Tibial nerve (tissue), 4 donors: ENCODE measurements around the gene HOXB2. TPM values are rescaled to one million over a fixed set of nuclear protein-coding genes. Genes with fewer than 3 reads are reported as not detected.

Experiments
- DNase-seq, 2 donors: peaks; one replicate each; pipeline ENCODE4 v3.0.0-alpha.2; 2019; ENCODE audit warnings: low spot score in 2 of 2
- H3K27ac ChIP-seq, 4 donors: fragments of 200-600 bp; sonication (generic) in 3 of 4; one replicate each; pipeline ENCODE4 v1.5.1; 2017 to 2019; ENCODE audit warnings: mild to moderate bottlenecking in 1 of 4
- H3K27me3 ChIP-seq, 2 donors: fragments of 200-600 bp; sonication (generic) in 1 of 2; one replicate each; pipeline versions ENCODE4 v1.5.1 to v1.6.0; 2017 to 2019
- H3K36me3 ChIP-seq, 3 donors: fragments of 200-600 bp; sonication (generic); one replicate each; pipeline ENCODE4 v1.5.1; 2018 to 2019
- H3K4me1 ChIP-seq, 4 donors: fragments of 200-600 bp; sonication (generic) in 3 of 4; one replicate each; pipeline ENCODE4 v1.5.1; 2017 to 2019
- H3K4me3 ChIP-seq, 4 donors: fragments of 200-600 bp; sonication (generic) in 3 of 4; one replicate each; pipeline ENCODE4 v1.5.1; 2017 to 2019; ENCODE audit warnings: mild to moderate bottlenecking in 1 of 4, moderate library complexity in 1 of 4
- H3K9me3 ChIP-seq, 4 donors: fragments of 200-600 bp; sonication (generic) in 3 of 4; one replicate each; pipeline ENCODE4 v1.5.1; 2017 to 2019
- CTCF ChIP-seq, 5 experiments: fragments of 200-600 bp in 3 of 5; fragments of 450-650 bp in 2 of 5; sonication (generic) in 3 of 5; IDR thresholded peaks; one replicate each; pipeline ENCODE4 v1.5.1; 2016 to 2019; ENCODE audit warnings: antibody characterized with exemption in 5 of 5, mild to moderate bottlenecking in 3 of 5, moderate library complexity in 2 of 5
- EP300 ChIP-seq, 2 donors: sonication (generic); formaldehyde crosslinking; IDR thresholded peaks; one replicate each; pipeline ENCODE4 v1.6.1; 2017; ENCODE audit warnings: antibody characterized with exemption in 2 of 2, mild to moderate bottlenecking in 1 of 2
- POLR2A ChIP-seq, 2 donors: fragments of 450-650 bp; IDR thresholded peaks; one replicate each; pipeline ENCODE4 v1.6.1; 2017; ENCODE audit warnings: antibody characterized with exemption in 2 of 2, mild to moderate bottlenecking in 2 of 2, moderate library complexity in 2 of 2
- WGBS, 2 donors: methylation state at CpG; one replicate each; pipeline ENCODE4 v1.1.5; 2018; 5-methylcytosine and 5-hydroxymethylcytosine counted together
- total RNA-seq, 4 donors: library from RNA; depleted of rRNA; stranded (reverse); fragments of >200 nt; gene quantifications; one replicate each; pipeline ENCODE4 v1.1.0, GENCODE V29; 2016

The HOXB2 gene
- total RNA-seq, 4 donors from 2014 or later: 6.9 to 29.3 (median 19.2) TPM

- Histone ChIP-seq H3K4me1 (peaks cover 0 to 8% (median 0%) of the 10 kb centered on the region in 4 donors), H3K36me3 (no peaks in the 10 kb centered on the region), H3K27me3 (peaks cover 0 to 86% of the 10 kb centered on the region in 2 donors), H3K9me3 (no peaks in the 10 kb centered on the region), H3K27ac (no peak overlapping the region), H3K4me3 (no peak overlapping the region)
- no peak for DNase-seq
- 26 to 30% methylated on average over 8 of the region's 8 CpGs for WGBS, 2 donors
- TF ChIP-seq CTCF (IDR thresholded peaks at IDR 0.05) (no peak), POLR2A (IDR thresholded peaks at IDR 0.05) (no peak), EP300 (IDR thresholded peaks at IDR 0.05) (no peak)
These were observed 22.8 kb downstream of the HOXB2 start for GRCh38 chr17:48522031-48522653.

- Histone ChIP-seq H3K27ac (no peak overlapping the region), H3K9me3 (no peaks in the 10 kb centered on the region), H3K4me3 (no peak overlapping the region), H3K4me1 (peaks cover 0 to 4% (median 0%) of the 10 kb centered on the region in 4 donors), H3K27me3 (peaks cover 0 to 86% of the 10 kb centered on the region in 2 donors), H3K36me3 (no peaks in the 10 kb centered on the region)
- TF ChIP-seq POLR2A (IDR thresholded peaks at IDR 0.05) (no peak), EP300 (IDR thresholded peaks at IDR 0.05) (no peak), CTCF (IDR thresholded peaks at IDR 0.05) (no peak)
- DNase-seq: no peak
- WGBS, 2 donors: 51 to 58% methylated on average over 1 of the region's 1 CpG
These were observed 24.3 kb downstream of the HOXB2 start for GRCh38 chr17:48520631-48521079.

GRCh38 chr17:48519427-48519826, 25.5 kb downstream of the HOXB2 start:
- Histone ChIP-seq H3K4me1 (peaks cover 0 to 4% (median 0%) of the 10 kb centered on the region in 4 donors), H3K27ac (no peak overlapping the region), H3K4me3 (no peak overlapping the region), H3K9me3 (no peaks in the 10 kb centered on the region), H3K36me3 (no peaks in the 10 kb centered on the region), H3K27me3 (peaks cover 0 to 84% of the 10 kb centered on the region in 2 donors)
- 79 to 84% methylated on average over 5 of the region's 5 CpGs for WGBS, 2 donors
- DNase-seq: no peak
- no peak for TF ChIP-seq CTCF (IDR thresholded peaks at IDR 0.05)
- no peak for TF ChIP-seq EP300 (IDR thresholded peaks at IDR 0.05)
- TF ChIP-seq POLR2A (IDR thresholded peaks at IDR 0.05): no peak

- Histone ChIP-seq H3K4me1 (peaks cover 0 to 4% (median 0%) of the 10 kb centered on the region in 4 donors), H3K27ac (no peak overlapping the region), H3K9me3 (no peaks in the 10 kb centered on the region), H3K27me3 (peaks cover 0 to 79% of the 10 kb centered on the region in 2 donors), H3K4me3 (no peak overlapping the region), H3K36me3 (no peaks in the 10 kb centered on the region)
- TF ChIP-seq CTCF (IDR thresholded peaks at IDR 0.05) (no peak), EP300 (IDR thresholded peaks at IDR 0.05) (no peak), POLR2A (IDR thresholded peaks at IDR 0.05) (no peak)
- DNase-seq: no peak
- 43 to 47% methylated on average over 3 of the region's 3 CpGs for WGBS, 2 donors
These were observed 27.4 kb downstream of the HOXB2 start for GRCh38 chr17:48517478-48517877.
